CD14-positive monocyte (primary cell): Measurements from ENCODE around the gene SPEN. TPM values are rescaled to one million over a fixed set of nuclear protein-coding genes. Genes with fewer than 3 reads are reported as not detected.

Experiments used
- DNase-seq, 3 donors: peaks; one replicate each; pipeline ENCODE4 v3.0.0-alpha.2; 2011 to 2022
- H2AFZ ChIP-seq: 2 replicates; pipeline ENCODE4 v1.6.0; 2012; ENCODE audit warnings: mild to moderate bottlenecking, low read depth, low read length, inconsistent platforms; ENCODE audit not compliant: insufficient read depth, poor library complexity, severe bottlenecking
- H3K27ac ChIP-seq, 2 donors: 1 replicate in 1 of 2; 2 replicates in 1 of 2; pipeline ENCODE4 v1.5.1; 2012 to 2013; ENCODE audit warnings: low read length in 2 of 2, control low read depth in 1 of 2, inconsistent platforms in 1 of 2, low read depth in 1 of 2, mild to moderate bottlenecking in 1 of 2
- H3K27me3 ChIP-seq, 2 donors: one replicate each; pipeline versions ENCODE4 v1.6.0 to v1.6.1; 2011 to 2013; ENCODE audit warnings: low read length in 2 of 2; ENCODE audit not compliant: control insufficient read depth in 2 of 2, insufficient read depth in 2 of 2
- H3K36me3 ChIP-seq, 2 donors: replicated peaks in 1 of 2; 1 replicate in 1 of 2; 2 replicates in 1 of 2; pipeline versions ENCODE4 v1.5.1 to v1.6.1; 2012 to 2013; ENCODE audit warnings: low read length in 2 of 2, control low read depth in 1 of 2, inconsistent platforms in 1 of 2, mild to moderate bottlenecking in 1 of 2; ENCODE audit not compliant: insufficient read depth in 2 of 2, control insufficient read depth in 1 of 2
- H3K4me1 ChIP-seq, 2 donors: 1 replicate in 1 of 2; 2 replicates in 1 of 2; pipeline versions ENCODE4 v1.5.1 to v1.6.1; 2012 to 2013; ENCODE audit warnings: low read length in 2 of 2, control low read depth in 1 of 2, inconsistent platforms in 1 of 2, mild to moderate bottlenecking in 1 of 2, moderate library complexity in 1 of 2; ENCODE audit not compliant: insufficient read depth in 2 of 2, control insufficient read depth in 1 of 2
- H3K4me2 ChIP-seq: replicated peaks from 2 replicates; pipeline ENCODE3; 2012; ENCODE audit warnings: low read length, moderate library complexity, mild to moderate bottlenecking; ENCODE audit not compliant: poor library complexity, severe bottlenecking; ENCODE audit errors: extremely low read depth
- H3K4me3 ChIP-seq, 3 experiments: fragments of 200-600 bp in 1 of 3; sonication (generic) in 1 of 3; replicated peaks in 1 of 3; 1 replicate in 2 of 3; 2 replicates in 1 of 3; pipeline ENCODE4 v1.5.1; 2011 to 2013; ENCODE audit warnings: low read length in 3 of 3, mild to moderate bottlenecking in 3 of 3, control low read depth in 2 of 3, low read depth in 2 of 3, inconsistent platforms in 1 of 3, moderate library complexity in 1 of 3
- H3K79me2 ChIP-seq: 2 replicates; pipeline ENCODE4 v1.6.0; 2012; ENCODE audit warnings: mild to moderate bottlenecking, control low read depth, inconsistent platforms, low read length, moderate library complexity; ENCODE audit not compliant: insufficient read depth
- H3K9ac ChIP-seq: 2 replicates; pipeline ENCODE4 v1.6.0; 2017; ENCODE audit warnings: low read length, mild to moderate bottlenecking; ENCODE audit not compliant: insufficient read depth, poor library complexity, severe bottlenecking
- H3K9me3 ChIP-seq, 2 donors: replicated peaks in 1 of 2; 1 replicate in 1 of 2; 2 replicates in 1 of 2; pipeline versions ENCODE4 v1.5.1 to v1.6.1; 2012 to 2013; ENCODE audit warnings: low read length in 2 of 2, control low read depth in 1 of 2; ENCODE audit not compliant: control insufficient read depth in 1 of 2, insufficient read depth in 1 of 2
- H4K20me1 ChIP-seq: 2 replicates; pipeline ENCODE4 v1.6.0; 2012; ENCODE audit warnings: mild to moderate bottlenecking, low read length, control low read depth, moderate library complexity; ENCODE audit not compliant: insufficient read depth
- H3K27ac Mint-ChIP-seq, 7 donors: one replicate each; pipeline ENCODE4 v1.8.0; 2020; ENCODE audit warnings: mild to moderate bottlenecking in 7 of 7, mixed read lengths in 7 of 7, moderate library complexity in 6 of 7, inconsistent platforms in 2 of 7
- H3K27me3 Mint-ChIP-seq, 3 donors: one replicate each; pipeline ENCODE4 v1.8.0; 2021 to 2022; ENCODE audit warnings: low read depth in 3 of 3, mild to moderate bottlenecking in 3 of 3, mixed read lengths in 3 of 3, moderate library complexity in 3 of 3, inconsistent platforms in 1 of 3
- H3K36me3 Mint-ChIP-seq, 2 donors: one replicate each; pipeline ENCODE4 v1.8.0; 2020; ENCODE audit warnings: mixed read lengths in 2 of 2, inconsistent platforms in 1 of 2, mild to moderate bottlenecking in 1 of 2
- H3K4me1 Mint-ChIP-seq: one replicate; pipeline ENCODE4 v1.8.0; 2020; ENCODE audit warnings: mild to moderate bottlenecking, mixed read lengths
- H3K4me3 Mint-ChIP-seq, 2 donors: one replicate each; pipeline ENCODE4 v1.8.0; 2020; ENCODE audit warnings: mild to moderate bottlenecking in 2 of 2, mixed read lengths in 2 of 2, moderate library complexity in 1 of 2
- H3K9me3 Mint-ChIP-seq, 7 donors: one replicate each; pipeline ENCODE4 v1.8.0; 2020 to 2022; ENCODE audit warnings: mixed read lengths in 7 of 7, mild to moderate bottlenecking in 6 of 7, moderate library complexity in 6 of 7, inconsistent platforms in 2 of 7
- WGBS: methylation state at CpG from one replicate; pipeline ENCODE4 v1.1.5; 2013; ENCODE audit warnings: missing lambda C conversion rate; ENCODE audit not compliant: insufficient coverage; 5-methylcytosine and 5-hydroxymethylcytosine counted together
- intact Hi-C, 2 donors: fragments of 100-400 bp; cut with micrococcal nuclease; formaldehyde crosslinking; loops; one replicate each; pipeline versions ENCODE4 v1.15.0 to v1.15.1; 2023
- polyA plus RNA-seq, 3 donors: library from polyadenylated mRNA; depleted of rRNA in 1 of 3; unstranded in 2 of 3; stranded (reverse) in 1 of 3; fragments of 300-500 nt in 2 of 3; fragments of >200 nt in 1 of 3; fragmentation: Illumina TruSeq in 2 of 3; gene quantifications; 1 replicate in 2 of 3; 2 replicates in 1 of 3; pipeline ENCODE4 v1.2.3, GENCODE V29; 2012 to 2021
- TF ChIP-seq, protein P1 (sequence below): fragments of 200-600 bp; IDR thresholded peaks from one replicate; pipeline ENCODE4 v1.8.0; 2022; ENCODE audit warnings: antibody characterized with exemption, mild to moderate bottlenecking

The SPEN gene
- polyA plus RNA-seq, 3 donors = 3.1 to 30.9 (median 6.1) TPM

DNA sequence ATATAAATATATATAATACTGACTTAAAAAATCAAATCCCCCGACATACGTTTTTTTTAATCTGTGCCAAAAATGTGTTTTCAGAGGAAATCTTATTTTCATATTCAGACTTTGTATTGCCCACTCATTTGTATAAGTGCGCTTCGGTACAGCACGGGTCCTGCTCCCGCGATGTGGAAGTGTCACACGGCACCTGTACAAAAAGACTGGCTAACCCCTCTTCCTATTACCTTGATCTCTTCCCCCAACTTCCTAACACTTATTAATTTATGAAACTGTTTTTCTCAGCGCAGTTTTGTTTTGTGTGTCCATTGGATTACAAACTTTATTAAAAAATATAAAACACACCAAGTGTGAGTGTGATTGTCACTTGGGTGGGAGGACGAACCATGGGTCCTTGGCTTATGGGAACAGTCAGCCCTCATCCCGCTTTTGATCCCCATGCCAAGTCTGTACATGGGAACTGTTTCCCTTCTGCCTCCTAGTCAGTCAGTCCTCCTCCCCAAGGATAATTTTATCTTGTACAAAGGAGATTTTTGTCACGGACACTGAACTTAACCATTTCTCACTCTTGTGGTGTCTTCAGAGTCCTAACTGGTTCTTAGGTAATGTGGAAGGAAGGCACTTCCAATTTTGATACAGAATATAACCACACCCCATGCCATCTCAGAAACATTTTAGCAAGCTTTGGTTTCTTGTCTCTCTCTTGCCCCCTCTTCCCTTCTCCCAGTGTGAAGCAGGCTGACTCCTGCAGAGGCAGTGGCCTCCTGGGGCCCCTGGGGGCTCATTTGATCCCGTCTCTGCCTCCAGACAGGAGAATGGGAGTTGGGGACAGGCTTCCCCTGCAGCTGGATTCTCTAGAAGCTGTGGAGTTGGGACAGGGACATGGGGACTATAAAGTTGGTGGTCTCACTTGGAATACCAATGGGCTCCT is 92.9 kb downstream of the SPEN start:
- no peaks in the 10 kb centered on the region for H3K4me1 ChIP-seq
- H3K36me3 ChIP-seq = peaks cover 93 to 100% of the 10 kb centered on the region in 2 donors
- H3K27me3 ChIP-seq = no peaks in the 10 kb centered on the region
- Mint-ChIP-seq H3K4me1 (peaks cover 4% of the 10 kb centered on the region), H3K27me3 (peaks cover 0 to 4% (median 0%) of the 10 kb centered on the region in 3 donors), H3K27ac (peak overlapping the region in 3 of 7 donors; percentile 2 to 87 (median 79)), H3K4me3 (no peak overlapping the region), H3K9me3 (no peaks in the 10 kb centered on the region), H3K36me3 (peaks cover 78 to 98% of the 10 kb centered on the region in 2 donors)
- 100% methylated on average over 2 of the region's 13 CpGs for WGBS
- H4K20me1 ChIP-seq = peaks cover 95% of the 10 kb centered on the region
- no peaks in the 10 kb centered on the region for H3K79me2 ChIP-seq
- no peak overlapping the region for H2AFZ ChIP-seq
- peak overlapping the region in 1 of 2 donors; percentile 58 for H3K27ac ChIP-seq
- no peak overlapping the region for H3K4me2 ChIP-seq
- DNase-seq = no peak
- intact Hi-C loops = loop anchor here in 1 of 2 donors (5.0 kb wide), 1 partner anchor 52 kb away; no protein-coding TSS in a partner anchor
- H3K9ac ChIP-seq = no peak overlapping the region
- no peak overlapping the region for H3K4me3 ChIP-seq
- TF ChIP-seq, protein P1, sequence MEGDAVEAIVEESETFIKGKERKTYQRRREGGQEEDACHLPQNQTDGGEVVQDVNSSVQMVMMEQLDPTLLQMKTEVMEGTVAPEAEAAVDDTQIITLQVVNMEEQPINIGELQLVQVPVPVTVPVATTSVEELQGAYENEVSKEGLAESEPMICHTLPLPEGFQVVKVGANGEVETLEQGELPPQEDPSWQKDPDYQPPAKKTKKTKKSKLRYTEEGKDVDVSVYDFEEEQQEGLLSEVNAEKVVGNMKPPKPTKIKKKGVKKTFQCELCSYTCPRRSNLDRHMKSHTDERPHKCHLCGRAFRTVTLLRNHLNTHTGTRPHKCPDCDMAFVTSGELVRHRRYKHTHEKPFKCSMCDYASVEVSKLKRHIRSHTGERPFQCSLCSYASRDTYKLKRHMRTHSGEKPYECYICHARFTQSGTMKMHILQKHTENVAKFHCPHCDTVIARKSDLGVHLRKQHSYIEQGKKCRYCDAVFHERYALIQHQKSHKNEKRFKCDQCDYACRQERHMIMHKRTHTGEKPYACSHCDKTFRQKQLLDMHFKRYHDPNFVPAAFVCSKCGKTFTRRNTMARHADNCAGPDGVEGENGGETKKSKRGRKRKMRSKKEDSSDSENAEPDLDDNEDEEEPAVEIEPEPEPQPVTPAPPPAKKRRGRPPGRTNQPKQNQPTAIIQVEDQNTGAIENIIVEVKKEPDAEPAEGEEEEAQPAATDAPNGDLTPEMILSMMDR = no peak
- no peaks in the 10 kb centered on the region for H3K9me3 ChIP-seq

DNA sequence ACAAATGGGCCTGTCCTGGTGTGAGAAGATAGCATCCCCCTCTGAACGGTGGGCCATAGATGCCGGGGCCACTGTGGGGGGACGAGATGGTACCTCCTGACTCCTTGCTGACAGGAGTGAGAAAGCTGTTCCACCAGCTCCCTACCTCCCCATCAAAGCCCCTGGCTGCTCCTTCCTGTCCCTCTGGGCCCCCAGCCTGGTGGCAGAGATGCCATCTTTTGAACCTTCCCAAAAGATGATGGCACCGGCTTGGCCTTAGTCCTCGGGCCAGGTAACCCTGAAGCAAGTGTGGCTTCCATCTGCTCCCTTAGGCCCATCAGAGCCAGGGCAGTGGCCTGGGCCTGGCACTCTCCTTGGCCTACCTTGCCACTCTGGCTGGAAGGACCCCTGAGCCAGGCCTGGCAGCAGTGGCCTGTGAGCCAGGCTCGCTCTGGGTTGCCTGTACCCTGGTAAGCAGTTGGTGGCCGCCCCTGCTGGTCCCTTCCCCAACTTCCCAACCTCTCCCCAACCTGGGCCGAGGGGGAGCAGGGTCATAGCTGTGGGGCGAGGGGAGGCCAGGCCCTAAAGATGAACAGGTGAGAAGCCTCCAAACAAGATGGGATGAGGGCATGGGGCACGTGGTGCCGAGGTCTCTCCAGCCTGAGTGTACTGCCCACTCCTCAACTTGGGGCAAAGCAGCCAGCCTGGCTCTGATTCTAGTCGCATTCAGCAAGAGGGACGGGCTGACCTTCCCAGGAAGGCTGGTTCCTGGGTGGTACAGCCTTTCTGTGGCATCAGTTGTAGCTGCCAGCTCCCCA is 93.7 kb downstream of the SPEN start:
- peaks cover 75 to 98% of the 10 kb centered on the region in 2 donors for H3K36me3 Mint-ChIP-seq
- no peak for DNase-seq

More for the DNA sequence above, 93.7 kb downstream of the SPEN start:
- WGBS = 94% methylated on average over 11 of the region's 13 CpGs
- Mint-ChIP-seq H3K9me3 (no peaks in the 10 kb centered on the region), H3K27ac (peak overlapping the region in 5 of 7 donors; percentile 2 to 79 (median 35)), H3K4me3 (no peak overlapping the region), H3K4me1 (peaks cover 4% of the 10 kb centered on the region), H3K27me3 (peaks cover 0 to 4% (median 0%) of the 10 kb centered on the region in 3 donors)
- H2AFZ ChIP-seq = no peak overlapping the region
- no peak overlapping the region for H3K9ac ChIP-seq
- H3K36me3 ChIP-seq = peaks cover 94 to 100% of the 10 kb centered on the region in 2 donors
- H3K79me2 ChIP-seq = no peaks in the 10 kb centered on the region
- H3K4me1 ChIP-seq = no peaks in the 10 kb centered on the region
- H3K27ac ChIP-seq = peak overlapping the region in 1 of 2 donors; percentile 58
- H3K4me2 ChIP-seq = no peak overlapping the region
- no peaks in the 10 kb centered on the region for H3K27me3 ChIP-seq
- intact Hi-C loops = loop anchor here in 1 of 2 donors (5.0 kb wide), 1 partner anchor 51 kb away; no protein-coding TSS in a partner anchor
- TF ChIP-seq, protein P1 = no peak
- peaks cover 94% of the 10 kb centered on the region for H4K20me1 ChIP-seq
- no peaks in the 10 kb centered on the region for H3K9me3 ChIP-seq
- H3K4me3 ChIP-seq = no peak overlapping the region
